A549 (cell line): ENCODE data around the gene KLHL11.

Source experiments
- ESRRA ChIP-seq: fragments of 150-350 bp; IDR thresholded peaks from 2 replicates; pipeline ENCODE4 v1.6.1; 2014; ENCODE audit warnings: mild to moderate bottlenecking, low read length, borderline replicate concordance
- TF ChIP-seq, protein P1 (sequence below): fragments of >200 bp; sonication (Bioruptor Twin); formaldehyde crosslinking; IDR thresholded peaks from 3 replicates; pipeline ENCODE4 v1.5.1; 2016

- TF ChIP-seq, protein P1, sequence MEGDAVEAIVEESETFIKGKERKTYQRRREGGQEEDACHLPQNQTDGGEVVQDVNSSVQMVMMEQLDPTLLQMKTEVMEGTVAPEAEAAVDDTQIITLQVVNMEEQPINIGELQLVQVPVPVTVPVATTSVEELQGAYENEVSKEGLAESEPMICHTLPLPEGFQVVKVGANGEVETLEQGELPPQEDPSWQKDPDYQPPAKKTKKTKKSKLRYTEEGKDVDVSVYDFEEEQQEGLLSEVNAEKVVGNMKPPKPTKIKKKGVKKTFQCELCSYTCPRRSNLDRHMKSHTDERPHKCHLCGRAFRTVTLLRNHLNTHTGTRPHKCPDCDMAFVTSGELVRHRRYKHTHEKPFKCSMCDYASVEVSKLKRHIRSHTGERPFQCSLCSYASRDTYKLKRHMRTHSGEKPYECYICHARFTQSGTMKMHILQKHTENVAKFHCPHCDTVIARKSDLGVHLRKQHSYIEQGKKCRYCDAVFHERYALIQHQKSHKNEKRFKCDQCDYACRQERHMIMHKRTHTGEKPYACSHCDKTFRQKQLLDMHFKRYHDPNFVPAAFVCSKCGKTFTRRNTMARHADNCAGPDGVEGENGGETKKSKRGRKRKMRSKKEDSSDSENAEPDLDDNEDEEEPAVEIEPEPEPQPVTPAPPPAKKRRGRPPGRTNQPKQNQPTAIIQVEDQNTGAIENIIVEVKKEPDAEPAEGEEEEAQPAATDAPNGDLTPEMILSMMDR = no peak
- TF ChIP-seq ESRRA = no peak
Observed at GRCh38 chr17:41914358-41914766, 49.1 kb upstream of the KLHL11 start.
